Nephron progenitor cell (in vitro differentiated cells): ENCODE data around the gene NME9.

ENCODE experiments used
- DNase-seq: peaks from one replicate; pipeline ENCODE4 v3.0.0; 2021
- H3K27ac Mint-ChIP-seq: 2 replicates; pipeline ENCODE4 v1.8.0; 2021; ENCODE audit warnings: mild to moderate bottlenecking, moderate library complexity, mixed read lengths
- H3K27me3 Mint-ChIP-seq: 2 replicates; pipeline ENCODE4 v1.8.0; 2021; ENCODE audit warnings: mild to moderate bottlenecking, low read depth, mixed read lengths; ENCODE audit not compliant: poor library complexity
- H3K36me3 Mint-ChIP-seq: 2 replicates; pipeline ENCODE4 v1.8.0; 2021; ENCODE audit warnings: low read depth, mixed read lengths
- H3K4me1 Mint-ChIP-seq: 2 replicates; pipeline ENCODE4 v1.8.0; 2021; ENCODE audit warnings: mixed read lengths
- H3K4me3 Mint-ChIP-seq: 2 replicates; pipeline ENCODE4 v1.8.0; 2021; ENCODE audit warnings: mild to moderate bottlenecking, moderate library complexity, mixed read lengths
- H3K9me3 Mint-ChIP-seq: 2 replicates; pipeline ENCODE4 v1.8.0; 2021; ENCODE audit warnings: mild to moderate bottlenecking, moderate library complexity, mixed read lengths
- TF ChIP-seq, protein P1 (sequence below): fragments of 200-600 bp; sonication (generic); IDR thresholded peaks from 2 replicates; pipeline ENCODE4 v1.5.0; 2021; ENCODE audit warnings: antibody characterized with exemption

The NME9 gene

DNA sequence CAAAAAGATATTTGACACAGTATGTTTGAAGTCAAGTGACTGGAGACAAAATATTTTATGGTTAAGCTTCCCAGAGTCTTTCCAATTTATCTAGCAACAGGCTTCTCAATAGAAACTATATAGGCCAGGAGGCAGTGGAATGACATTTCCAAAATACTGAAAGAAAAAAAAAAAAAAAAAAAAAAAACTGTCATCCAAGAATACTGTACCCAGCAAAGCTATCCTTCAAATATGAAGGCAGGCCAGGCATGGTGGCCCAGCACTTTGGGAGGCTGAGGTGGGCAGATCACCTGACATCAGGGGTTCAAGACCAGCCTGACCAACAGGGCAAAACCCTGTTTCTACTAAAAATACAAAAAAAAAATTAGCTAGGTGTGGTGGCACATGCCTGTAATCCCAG lies 20.9 kb downstream of the NME9 start:
- Mint-ChIP-seq H3K36me3 (peaks cover 14% of the 10 kb centered on the region), H3K4me1 (no peaks in the 10 kb centered on the region), H3K4me3 (no peak overlapping the region), H3K9me3 (peaks cover 54% of the 10 kb centered on the region), H3K27me3 (peaks cover 28% of the 10 kb centered on the region), H3K27ac (no peak overlapping the region)
- TF ChIP-seq, protein P1, sequence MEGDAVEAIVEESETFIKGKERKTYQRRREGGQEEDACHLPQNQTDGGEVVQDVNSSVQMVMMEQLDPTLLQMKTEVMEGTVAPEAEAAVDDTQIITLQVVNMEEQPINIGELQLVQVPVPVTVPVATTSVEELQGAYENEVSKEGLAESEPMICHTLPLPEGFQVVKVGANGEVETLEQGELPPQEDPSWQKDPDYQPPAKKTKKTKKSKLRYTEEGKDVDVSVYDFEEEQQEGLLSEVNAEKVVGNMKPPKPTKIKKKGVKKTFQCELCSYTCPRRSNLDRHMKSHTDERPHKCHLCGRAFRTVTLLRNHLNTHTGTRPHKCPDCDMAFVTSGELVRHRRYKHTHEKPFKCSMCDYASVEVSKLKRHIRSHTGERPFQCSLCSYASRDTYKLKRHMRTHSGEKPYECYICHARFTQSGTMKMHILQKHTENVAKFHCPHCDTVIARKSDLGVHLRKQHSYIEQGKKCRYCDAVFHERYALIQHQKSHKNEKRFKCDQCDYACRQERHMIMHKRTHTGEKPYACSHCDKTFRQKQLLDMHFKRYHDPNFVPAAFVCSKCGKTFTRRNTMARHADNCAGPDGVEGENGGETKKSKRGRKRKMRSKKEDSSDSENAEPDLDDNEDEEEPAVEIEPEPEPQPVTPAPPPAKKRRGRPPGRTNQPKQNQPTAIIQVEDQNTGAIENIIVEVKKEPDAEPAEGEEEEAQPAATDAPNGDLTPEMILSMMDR = no peak
- DNase-seq = no peak

DNA sequence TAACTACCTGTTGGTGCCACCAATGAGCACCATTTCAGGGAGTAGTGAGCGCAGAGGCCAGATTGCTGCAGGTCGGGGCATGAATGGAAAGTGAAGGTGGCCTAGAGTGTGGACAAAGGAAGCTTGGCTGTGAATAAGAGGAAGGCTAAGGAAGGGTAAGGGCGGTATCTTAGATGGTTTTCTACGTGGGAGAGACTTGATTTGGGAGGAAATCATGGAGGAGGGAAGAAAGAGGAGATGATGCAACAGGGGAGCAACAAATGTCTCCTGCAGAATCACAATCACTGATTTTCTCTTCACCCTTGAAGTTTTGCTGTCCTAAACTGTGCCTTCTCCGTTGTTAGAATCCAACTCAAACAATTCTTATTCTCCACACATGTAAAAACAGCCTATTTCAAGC lies 21.8 kb downstream of the NME9 start:
- Mint-ChIP-seq H3K36me3 (peaks cover 14% of the 10 kb centered on the region), H3K4me3 (no peak overlapping the region), H3K4me1 (no peaks in the 10 kb centered on the region), H3K27ac (no peak overlapping the region), H3K27me3 (peaks cover 22% of the 10 kb centered on the region), H3K9me3 (peaks cover 54% of the 10 kb centered on the region)
- no peak for DNase-seq
- TF ChIP-seq, protein P1 = no peak

DNA sequence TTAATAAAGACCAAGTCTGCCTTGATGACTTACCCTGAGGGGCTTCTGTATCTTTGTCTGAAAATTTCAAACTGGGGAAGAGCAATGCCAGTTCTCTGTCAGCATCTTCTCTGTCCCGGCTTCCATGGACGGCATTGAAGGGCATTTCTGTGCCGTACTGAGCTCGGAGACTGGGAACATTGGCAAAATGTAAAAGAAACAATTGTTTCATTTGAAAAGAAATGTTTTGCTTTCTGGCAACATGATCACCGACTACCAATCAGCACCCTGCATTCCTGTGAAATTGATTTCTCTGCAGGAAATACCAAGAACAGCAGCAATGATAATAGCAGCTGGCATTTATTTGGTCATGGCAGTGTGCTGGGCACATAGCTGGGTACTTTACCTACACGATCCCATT lies 26.2 kb downstream of the NME9 start:
- Mint-ChIP-seq H3K36me3 (peaks cover 17% of the 10 kb centered on the region), H3K27me3 (peaks cover 3% of the 10 kb centered on the region), H3K4me3 (no peak overlapping the region), H3K9me3 (peaks cover 16% of the 10 kb centered on the region), H3K4me1 (no peaks in the 10 kb centered on the region), H3K27ac (no peak overlapping the region)
- no peak for DNase-seq
- TF ChIP-seq, protein P1 = no peak

DNA sequence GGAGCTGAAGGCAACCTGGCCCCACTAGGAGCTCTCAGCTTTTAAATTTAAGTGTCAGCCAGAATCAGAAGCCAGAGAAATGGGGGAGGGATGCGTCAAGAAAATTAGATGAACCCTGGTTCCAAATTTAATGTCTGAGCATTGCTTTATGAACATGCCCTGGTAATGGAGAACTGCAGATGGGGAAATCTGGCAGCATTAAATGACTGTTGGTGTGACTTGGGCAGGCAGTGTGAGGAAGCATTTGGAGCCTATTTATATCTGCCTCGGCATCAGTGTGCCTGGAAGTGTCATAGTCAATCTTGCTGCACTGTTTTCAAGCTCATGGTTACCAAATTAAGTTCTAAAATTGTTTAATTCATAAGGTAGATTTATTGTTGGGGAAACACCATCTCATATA lies 29.0 kb downstream of the NME9 start:
- peaks cover 16% of the 10 kb centered on the region for H3K36me3 Mint-ChIP-seq
- H3K27ac Mint-ChIP-seq = no peak overlapping the region
- H3K4me1 Mint-ChIP-seq = no peaks in the 10 kb centered on the region
- H3K9me3 Mint-ChIP-seq = no peaks in the 10 kb centered on the region
- H3K4me3 Mint-ChIP-seq = no peak overlapping the region
- TF ChIP-seq, protein P1 = no peak
- no peaks in the 10 kb centered on the region for H3K27me3 Mint-ChIP-seq
- DNase-seq = no peak

DNA sequence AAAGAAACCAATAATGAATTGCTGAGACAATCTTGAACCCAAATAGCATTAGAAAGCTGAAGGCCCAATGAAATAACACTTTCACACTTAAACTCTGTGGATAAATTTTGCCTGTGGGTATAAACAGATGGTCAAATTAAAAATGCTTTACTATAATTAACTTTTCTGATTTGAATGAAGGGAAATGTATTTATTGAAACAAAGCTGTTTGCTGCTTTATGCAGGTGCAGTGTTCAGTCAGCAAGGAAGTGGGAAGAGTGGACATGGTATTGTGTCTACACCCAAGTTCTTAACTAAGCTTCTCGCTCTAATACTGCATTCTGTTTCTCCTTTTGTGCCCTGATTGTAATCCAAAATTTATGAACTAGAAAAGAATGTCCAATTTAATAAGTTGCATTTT lies 31.8 kb downstream of the NME9 start:
- Mint-ChIP-seq H3K4me1 (no peaks in the 10 kb centered on the region), H3K27ac (no peak overlapping the region), H3K4me3 (no peak overlapping the region), H3K9me3 (no peaks in the 10 kb centered on the region), H3K27me3 (no peaks in the 10 kb centered on the region), H3K36me3 (peaks cover 31% of the 10 kb centered on the region)
- DNase-seq = no peak
- TF ChIP-seq, protein P1 = no peak

DNA sequence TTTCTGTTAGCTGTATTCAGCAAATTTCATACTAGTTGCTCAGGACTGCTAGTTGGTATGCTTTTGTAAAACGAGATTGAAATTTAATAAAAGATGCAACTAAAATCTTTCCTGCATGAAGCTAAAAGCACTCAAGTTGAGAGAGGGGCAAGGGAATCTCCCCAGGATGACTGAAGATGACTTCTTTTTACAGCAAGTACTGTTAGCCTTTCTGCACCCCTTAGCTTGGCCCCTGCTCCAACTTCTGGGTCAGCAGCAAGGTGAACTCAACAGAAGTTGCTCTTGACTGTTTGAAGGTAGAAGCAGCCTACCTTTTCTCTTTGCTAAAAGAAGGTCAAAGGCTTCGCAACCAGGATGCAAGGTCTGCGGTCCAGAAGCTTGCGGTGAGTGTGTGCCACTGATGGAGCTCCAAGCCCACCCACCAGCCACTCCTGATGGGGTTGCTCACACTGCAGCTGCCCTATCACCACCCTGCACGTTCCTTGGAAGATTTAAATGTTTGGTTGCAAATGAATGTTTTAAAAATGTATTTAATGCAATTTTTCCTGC lies 32.5 kb downstream of the NME9 start:
- Mint-ChIP-seq H3K27ac (no peak overlapping the region), H3K36me3 (peaks cover 37% of the 10 kb centered on the region), H3K4me1 (no peaks in the 10 kb centered on the region), H3K4me3 (no peak overlapping the region), H3K27me3 (no peaks in the 10 kb centered on the region), H3K9me3 (no peaks in the 10 kb centered on the region)
- no peak for DNase-seq
- TF ChIP-seq, protein P1 = no peak
